Vagina (tissue), 2 donors: ENCODE results near the gene RAB11FIP3.
"Not testable (repeated sequence)": the region's sequence is repeated elsewhere in the genome, so short reads cannot be mapped to it uniquely, and the experiment has no call there.

Experiments
- POLR2A ChIP-seq, 2 donors: fragments of 450-650 bp; IDR thresholded peaks; one replicate each; pipeline ENCODE4 v1.6.1; 2017; ENCODE audit warnings: antibody characterized with exemption in 2 of 2, mild to moderate bottlenecking in 2 of 2, moderate library complexity in 2 of 2
- POLR2AphosphoS5 ChIP-seq, 2 donors: sonication (generic); formaldehyde crosslinking; IDR thresholded peaks; one replicate each; pipeline ENCODE4 v1.9.0; 2017; ENCODE audit warnings: antibody characterized with exemption in 2 of 2, mild to moderate bottlenecking in 2 of 2, low read depth in 1 of 2; ENCODE audit not compliant: insufficient read depth in 1 of 2
- TF ChIP-seq, protein P1 (sequence below), 3 experiments: fragments of 450-650 bp in 2 of 3; fragments of 200-600 bp in 1 of 3; sonication (generic) in 1 of 3; IDR thresholded peaks; one replicate each; pipeline ENCODE4 v1.5.1; 2017 to 2019; ENCODE audit warnings: antibody characterized with exemption in 3 of 3, mild to moderate bottlenecking in 2 of 3, moderate library complexity in 2 of 3

DNA sequence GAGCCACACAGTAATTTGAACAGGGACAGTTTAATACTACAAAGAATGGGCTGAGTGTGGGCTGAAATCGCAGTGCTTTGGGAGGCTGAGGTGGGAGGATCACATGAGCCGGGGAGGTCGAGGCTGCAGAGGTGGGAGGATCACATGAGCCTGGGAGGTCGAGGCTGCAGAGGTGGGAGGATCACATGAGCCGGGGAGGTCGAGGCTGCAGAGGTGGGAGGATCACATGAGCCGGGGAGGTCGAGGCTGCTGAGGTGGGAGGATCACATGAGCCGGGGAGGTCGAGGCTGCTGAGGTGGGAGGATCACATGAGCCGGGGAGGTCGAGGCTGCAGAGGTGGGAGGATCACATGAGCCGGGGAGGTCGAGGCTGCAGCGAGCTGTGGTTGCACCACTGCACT is 69.2 kb downstream of the RAB11FIP3 start:
- TF ChIP-seq, protein P1, sequence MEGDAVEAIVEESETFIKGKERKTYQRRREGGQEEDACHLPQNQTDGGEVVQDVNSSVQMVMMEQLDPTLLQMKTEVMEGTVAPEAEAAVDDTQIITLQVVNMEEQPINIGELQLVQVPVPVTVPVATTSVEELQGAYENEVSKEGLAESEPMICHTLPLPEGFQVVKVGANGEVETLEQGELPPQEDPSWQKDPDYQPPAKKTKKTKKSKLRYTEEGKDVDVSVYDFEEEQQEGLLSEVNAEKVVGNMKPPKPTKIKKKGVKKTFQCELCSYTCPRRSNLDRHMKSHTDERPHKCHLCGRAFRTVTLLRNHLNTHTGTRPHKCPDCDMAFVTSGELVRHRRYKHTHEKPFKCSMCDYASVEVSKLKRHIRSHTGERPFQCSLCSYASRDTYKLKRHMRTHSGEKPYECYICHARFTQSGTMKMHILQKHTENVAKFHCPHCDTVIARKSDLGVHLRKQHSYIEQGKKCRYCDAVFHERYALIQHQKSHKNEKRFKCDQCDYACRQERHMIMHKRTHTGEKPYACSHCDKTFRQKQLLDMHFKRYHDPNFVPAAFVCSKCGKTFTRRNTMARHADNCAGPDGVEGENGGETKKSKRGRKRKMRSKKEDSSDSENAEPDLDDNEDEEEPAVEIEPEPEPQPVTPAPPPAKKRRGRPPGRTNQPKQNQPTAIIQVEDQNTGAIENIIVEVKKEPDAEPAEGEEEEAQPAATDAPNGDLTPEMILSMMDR (IDR thresholded peaks at IDR 0.05) = not testable (repeated sequence)
- not testable (repeated sequence) for TF ChIP-seq POLR2A (IDR thresholded peaks at IDR 0.05); POLR2AphosphoS5 (IDR thresholded peaks at IDR 0.05; ENCODE audit: insufficient read depth in 1 of 2, low read depth in 1 of 2)
